Glomerular visceral epithelial cell (primary cell): Measurements from ENCODE around the gene SARNP.
A peak's percentile ranks its signal among the peaks of the same experiment; 100 is the strongest.
"Not testable (repeated sequence)": the region's sequence is repeated elsewhere in the genome, so short reads cannot be mapped to it uniquely, and the experiment has no call there.

Source experiments
- DNase-seq: peaks from one replicate; pipeline ENCODE4 v3.0.0-alpha.2; 2016; ENCODE audit errors: extremely low spot score

Gene SARNP, protein sequence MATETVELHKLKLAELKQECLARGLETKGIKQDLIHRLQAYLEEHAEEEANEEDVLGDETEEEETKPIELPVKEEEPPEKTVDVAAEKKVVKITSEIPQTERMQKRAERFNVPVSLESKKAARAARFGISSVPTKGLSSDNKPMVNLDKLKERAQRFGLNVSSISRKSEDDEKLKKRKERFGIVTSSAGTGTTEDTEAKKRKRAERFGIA

DNA sequence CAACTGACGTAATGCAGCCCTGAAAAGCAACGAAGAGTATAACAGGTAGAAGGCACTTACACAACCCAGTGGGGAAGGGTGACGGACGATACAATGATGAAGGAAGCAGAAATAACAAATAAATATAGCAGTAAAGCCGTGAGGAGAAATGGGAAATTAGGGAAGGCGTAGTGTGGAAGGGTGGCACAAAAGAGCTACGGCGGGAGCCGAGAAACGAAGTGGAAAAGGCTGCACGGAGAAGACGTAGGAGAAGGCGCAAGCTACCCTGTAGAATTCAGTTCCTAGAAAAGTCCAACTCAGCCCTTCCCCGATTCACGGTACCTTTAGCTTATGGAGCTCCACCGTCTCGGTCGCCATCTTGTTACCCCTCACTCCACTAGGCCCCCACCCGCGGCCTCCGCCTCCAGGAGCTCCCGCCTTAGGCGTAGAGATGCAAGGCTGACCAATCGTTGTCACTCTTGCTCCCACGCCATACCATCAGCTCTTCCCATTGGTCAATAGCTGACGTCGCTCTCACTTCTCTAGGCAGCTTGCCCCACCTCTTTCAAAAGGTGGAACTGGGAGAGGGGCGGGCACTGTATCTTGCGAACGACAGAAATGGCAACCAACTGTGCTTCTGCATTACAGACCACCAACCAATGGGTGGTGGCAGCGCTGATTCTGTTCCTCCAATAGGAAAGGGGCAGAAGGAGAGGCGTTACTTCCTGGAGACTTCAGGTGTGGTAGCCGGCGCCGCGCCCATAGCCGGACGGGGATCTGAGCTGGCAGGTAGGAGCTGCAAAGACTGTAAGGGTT is at the start of gene SARNP, which contains the start of gene ORMDL2:
SARNP (minus strand) TSS at position 380 of the 795 bp plus-strand sequence; CDS start at position 357, 23 bp downstream.
ORMDL2 (plus strand) TSS at position 697 of the 795 bp plus-strand sequence. CDS start 959 bp downstream, outside the sequence.
- peak; percentile 99 for DNase-seq

DNA sequence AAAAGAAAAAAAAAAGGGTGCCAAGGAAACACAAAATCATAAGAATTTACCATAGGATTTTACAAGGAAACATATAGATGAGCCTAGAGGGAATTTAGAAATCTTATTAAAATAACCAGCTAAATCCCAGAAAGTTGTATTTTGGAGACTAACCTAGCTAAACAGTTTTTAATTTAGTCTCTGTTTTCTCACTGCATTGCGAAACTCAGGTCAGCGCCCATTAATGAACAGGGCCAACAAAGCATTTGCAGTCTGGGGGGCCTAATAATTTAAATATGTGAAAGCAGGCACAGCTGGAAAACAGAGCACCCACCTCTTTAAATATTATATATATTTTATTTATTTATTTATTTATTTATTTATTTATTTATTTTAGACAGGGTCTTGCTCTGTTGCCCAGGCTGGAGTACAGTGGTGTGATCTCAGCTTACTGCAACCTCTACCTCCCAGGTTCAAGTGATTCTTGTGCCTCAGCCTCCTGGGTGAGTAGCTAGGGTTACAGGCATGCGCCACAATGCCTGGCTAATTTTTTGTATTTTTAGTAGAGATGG is 49.0 kb upstream of the SARNP start:
- not testable (repeated sequence) for DNase-seq

DNA sequence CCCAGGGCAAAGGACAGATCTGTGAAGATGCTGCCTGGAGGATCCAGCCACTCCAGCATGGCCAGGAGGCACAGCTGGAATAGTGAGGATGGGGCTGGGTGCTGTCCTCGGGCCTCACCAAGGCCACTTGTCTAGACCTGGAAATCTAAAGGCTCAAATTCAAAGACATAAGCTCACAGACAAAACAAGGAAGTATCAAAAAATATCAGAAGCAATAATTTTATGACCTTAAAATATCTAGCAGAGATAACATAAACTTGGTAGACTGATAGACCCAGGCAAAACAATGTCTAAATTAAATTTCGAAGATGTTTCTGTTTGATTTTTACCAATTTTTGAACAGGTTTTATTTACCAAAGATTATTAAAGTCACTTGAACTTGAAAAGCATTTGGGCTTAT is 47.8 kb upstream of the SARNP start:
- DNase-seq = no peak

DNA sequence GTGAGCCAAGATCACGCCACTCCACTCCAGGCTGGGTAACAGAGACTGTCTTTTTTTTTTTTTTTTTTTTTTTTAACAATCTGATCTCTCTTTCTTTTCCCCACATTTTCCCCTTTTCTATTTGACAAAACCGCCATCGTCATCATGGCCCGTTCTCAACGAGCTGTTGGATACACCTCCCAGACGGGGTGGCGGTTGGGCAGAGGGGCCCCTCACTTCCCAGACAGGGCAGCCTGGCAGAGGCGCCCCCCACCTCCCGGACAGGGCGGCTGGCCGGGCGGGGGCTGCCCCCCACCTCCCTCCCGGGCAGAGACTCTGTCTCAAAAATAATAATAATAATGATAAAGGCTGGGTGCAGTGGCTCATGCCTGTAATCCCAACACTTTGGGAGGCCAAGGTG is 45.4 kb upstream of the SARNP start:
- not testable (repeated sequence) for DNase-seq

DNA sequence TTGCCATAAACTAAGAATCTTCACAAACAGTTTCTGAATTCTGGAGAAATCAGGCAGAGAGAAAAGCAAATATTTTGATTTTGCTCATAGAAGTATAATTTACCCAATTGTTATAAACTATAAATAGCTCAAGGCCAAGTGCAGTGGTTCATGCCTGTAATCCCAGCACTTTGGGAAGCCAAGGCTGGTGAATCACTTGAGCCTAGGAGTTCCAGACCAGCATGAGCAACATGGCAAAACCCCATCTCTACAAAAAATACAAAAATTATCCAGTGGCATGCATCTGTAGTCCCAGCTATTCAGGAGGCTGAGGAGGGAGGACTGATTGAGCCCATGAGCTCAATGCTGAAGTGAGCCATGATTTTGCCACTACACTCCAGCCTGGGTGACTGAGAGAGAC is 44.8 kb upstream of the SARNP start:
- DNase-seq = no peak

DNA sequence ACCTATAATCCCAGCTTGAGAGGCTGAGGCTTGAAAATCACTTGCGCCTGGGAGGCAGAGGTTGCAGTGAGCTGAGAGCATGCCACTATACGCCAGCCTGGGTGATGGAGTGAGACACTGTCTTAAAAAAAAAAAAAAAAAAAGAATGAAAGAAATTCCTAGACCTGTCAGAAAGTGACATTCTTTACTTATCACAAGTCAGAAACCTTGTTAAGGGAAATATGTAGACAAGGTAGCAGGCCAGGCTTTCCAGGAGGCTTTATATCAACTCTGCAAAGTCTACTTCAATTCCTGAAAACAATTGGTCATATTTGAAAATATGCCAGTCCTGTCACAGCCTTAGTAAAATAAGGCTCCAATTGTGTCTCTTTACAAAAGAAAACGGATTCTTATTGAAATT is 44.3 kb upstream of the SARNP start:
- no peak for DNase-seq

DNA sequence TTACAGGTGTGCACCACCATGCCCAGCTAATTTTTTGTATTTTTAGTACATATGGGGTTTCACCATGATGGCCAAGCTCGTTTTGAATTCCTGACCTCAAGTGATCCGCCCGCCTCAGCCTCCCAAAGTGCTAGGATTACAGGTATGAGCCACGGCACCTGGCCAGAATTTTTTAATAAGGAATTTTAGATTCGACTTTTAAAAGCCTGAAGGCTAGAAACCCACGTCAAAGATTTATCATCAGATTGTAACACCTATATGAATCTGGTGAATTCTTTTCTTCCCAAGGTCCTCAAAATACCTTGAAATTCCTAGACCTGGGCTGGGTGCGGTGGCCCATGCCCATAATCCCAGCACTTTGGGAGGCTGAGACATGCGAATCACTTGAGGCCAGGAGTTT is 43.9 kb upstream of the SARNP start:
- no peak for DNase-seq

DNA sequence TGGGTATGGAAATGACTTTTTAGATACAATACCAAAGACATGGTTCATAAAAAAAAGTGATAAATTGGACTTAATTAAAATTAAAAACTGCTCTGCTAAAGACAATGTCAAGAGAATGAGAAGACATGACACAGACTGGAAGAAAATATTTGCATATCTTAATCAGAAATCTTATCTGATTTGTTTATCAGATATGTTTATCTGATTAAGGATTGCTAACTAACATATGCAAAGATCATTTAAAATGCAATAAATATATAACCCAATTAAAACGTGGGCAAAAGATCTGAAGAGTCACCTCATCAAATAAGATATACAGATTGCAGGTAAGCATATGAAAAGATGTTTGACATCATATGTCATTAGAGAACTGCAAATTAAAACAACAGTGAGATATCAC is 35.2 kb upstream of the SARNP start:
- DNase-seq = no peak

DNA sequence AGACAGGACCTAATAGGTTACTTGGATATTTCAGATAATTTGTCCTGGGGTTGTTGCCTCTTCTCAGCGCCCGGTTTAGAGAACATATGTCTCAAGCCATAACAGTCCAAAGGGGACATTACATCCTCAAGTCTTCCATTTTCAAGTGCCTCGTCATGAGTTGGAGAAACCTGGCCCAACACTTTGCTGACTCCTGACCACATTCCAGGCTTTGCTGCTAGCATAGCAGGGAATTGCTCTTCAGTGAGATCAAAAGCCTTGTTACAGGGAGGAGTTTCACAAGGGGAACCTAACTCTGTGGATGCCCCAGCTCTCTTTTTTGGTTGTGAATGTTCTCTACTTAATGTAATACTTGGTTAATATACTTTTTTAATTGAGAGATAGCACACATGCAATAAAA is 33.4 kb upstream of the SARNP start:
- no peak for DNase-seq

DNA sequence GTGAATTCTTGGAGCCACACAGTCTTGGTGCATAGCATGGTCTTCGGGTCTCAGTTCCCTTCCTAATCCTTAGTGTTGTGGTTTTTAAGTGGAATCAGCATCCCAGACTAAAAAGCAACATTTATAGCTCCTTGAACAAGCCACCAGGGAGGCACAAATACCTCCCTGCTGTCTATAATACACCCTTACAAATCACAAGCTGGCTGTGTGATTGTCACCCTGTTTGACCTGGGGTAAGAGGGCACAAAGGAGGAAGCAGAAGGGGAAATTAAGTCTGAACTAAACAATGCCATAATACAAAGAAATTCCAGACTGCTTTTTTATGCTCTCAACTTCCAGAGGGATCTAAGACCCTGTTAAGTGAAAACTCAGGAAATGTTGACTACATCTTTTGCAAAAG is 32.9 kb upstream of the SARNP start:
- no peak for DNase-seq

DNA sequence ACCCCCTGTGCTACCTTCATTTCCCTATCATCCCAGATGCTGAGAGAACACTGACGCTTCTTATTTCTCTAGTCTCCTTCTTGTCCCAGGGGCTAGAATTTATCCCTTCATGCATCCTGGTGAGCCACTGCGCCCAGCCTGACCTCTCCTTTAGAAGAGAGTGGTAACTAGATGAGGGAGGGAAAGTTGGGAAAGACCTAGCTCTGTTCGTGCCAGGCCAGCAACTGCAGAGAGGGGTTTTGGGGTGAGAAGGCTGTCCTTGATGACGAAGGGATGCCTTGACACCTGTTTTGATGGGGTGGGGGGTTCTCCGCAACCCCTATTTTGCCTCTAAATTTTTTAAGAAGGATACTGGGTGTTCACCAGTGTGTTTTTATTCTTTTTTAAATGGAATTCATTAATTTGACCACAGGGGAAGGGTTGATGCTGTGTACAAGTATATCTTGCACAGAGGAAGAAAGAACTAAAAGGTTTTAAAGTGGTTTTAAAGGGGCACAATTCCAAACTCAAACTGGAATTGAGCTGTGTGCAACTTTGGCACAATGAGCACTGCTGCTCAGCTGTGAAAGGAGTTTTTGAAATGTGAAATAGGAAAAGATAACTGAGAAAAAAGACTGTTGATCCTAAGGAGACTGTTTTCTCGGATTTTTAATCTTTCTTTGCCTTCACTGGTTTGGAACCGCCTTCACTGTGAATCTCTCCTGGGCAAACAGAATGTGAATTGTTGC is 32.3 kb upstream of the SARNP start:
- DNase-seq = no peak

DNA sequence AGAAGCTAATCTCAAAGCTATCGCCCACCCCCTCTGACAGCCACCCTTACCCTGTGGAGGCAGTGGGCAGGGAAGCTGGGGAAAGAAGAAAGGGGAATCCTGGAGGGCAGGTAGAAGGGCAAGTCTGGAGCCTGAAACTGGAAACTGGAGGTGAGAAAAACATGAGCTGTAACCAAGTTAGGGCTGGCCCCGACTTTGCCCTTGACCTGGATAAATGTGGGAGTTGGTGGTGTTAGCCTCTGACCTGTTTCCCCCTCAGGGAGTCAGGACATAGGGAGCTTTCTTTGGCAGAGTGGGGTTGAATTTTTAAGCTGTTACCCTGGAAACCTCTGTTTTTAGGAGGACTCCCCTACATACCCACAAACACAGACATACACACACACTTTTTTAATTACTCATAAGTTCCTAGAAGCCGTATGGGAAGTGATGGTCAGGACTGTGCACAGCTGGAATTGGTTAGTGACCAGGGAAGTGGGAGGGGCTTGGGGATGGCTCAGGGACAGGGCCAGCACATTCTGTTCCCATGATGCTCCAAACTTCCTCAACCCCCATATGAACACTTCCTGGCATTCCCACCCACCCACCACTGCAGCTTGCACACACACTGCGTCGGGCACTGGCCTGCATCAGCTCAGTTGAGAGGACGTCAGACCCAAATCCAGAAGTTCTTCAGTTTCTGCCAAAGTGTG is 30.2 kb upstream of the SARNP start:
- DNase-seq = peak; percentile 65

DNA sequence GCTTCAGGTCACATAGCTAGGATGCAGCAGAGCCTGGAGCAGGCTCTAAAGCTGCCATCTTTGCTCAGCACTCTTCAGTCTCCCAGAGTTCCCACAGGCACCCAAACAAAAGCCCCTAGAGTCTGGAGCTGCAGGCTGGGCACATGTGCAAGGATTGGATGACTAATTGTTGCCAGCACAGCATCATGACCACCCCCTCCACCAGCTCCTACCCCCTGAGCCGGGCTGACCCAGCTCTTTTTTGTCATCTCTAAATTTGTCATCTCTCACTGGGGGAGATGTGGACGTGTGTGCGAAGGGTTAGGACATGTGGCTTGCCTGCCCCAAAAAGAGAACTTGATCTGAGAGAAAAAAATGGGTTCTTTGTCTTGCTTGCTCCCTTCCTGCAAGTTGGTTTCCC is 29.5 kb upstream of the SARNP start:
- no peak for DNase-seq

DNA sequence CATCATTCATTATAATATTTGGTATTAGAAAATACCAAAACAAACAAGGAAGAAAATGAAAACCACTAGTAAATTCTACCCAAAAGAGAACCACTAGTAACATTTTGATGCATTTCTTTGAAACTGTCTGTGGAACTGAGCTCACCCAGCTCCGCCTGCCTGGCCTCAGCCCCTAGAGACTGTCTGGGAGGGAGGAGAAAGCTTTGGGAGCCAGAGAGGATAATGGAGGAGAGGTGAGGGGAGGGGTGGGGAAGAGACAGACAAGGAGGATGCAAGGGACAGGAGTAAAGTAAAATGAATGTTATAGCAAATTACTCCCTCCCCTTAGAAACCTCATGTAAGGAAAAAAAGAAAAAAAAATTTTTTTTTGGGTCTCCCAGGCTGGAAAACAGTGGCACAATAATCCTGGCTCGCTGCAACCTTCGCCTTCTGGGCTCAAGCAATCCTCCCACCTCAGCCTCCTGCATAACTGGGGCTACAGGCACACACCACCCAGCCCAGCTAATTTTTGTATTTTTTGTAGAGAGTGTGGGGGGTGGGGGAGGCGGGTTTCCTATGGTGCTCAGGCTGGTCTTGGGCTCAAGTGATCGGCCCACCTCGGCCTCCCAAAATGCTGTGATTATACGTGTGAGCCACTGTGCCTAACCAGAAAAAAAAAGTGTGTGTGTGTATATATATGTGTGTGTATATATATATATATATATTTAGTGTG is 28.4 kb upstream of the SARNP start:
- no peak for DNase-seq

DNA sequence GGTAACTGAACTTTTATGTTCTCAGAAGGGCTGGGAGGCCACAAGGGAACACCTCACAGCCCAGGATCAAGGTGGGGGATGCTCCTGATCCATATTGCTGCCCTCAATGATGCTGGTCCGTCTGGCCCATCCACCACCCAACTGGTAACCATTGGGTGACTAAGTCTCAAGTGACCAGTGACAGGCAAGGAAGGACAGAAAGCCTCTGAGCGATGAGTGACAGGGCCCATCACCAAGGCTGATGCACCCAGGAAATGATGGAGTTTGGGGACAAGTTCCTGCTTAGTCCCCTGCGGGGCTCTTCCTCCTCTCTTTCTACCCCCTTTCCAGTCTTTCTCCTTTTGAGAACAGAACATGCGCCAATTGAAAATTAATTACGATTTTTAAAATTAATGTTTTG is 27.8 kb upstream of the SARNP start:
- no peak for DNase-seq

DNA sequence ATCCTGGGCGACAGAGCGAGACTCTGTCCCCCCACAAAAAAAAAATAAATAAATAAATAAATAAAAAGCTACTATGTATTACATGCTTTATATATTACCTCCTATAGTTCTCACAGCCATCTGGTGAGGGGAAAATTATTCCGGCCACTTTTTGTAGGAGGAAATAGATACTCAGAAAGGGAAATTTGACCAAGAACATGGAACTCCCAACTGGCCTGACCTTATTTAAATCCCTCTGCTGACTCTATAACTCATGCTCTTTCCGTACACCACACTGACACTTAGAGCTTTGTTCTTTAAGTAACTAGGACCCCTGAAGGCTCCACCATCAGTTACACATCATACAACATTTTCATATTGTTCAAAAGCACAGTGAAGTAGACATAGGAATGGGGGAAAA is 27.4 kb upstream of the SARNP start:
- no peak for DNase-seq

DNA sequence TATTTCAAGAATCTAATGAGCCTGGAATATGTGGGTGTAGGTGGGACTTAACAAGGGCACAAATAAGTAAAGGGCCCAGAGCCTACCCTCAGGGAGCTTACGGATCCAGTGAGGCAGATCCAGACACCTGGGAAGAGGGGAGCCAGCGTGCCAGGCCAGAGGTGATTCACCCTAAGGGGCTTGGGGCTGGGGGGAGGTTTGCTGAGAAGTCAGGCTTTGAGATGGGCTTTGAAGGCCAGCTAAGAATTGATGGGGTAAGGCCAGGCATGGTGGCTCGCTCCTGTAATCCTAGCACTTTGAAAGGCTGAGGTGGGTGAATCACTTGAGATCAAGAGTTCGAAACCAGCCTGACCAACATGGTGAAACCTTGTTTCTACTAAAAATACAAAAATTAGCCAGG is 25.9 kb upstream of the SARNP start:
- DNase-seq = no peak

DNA sequence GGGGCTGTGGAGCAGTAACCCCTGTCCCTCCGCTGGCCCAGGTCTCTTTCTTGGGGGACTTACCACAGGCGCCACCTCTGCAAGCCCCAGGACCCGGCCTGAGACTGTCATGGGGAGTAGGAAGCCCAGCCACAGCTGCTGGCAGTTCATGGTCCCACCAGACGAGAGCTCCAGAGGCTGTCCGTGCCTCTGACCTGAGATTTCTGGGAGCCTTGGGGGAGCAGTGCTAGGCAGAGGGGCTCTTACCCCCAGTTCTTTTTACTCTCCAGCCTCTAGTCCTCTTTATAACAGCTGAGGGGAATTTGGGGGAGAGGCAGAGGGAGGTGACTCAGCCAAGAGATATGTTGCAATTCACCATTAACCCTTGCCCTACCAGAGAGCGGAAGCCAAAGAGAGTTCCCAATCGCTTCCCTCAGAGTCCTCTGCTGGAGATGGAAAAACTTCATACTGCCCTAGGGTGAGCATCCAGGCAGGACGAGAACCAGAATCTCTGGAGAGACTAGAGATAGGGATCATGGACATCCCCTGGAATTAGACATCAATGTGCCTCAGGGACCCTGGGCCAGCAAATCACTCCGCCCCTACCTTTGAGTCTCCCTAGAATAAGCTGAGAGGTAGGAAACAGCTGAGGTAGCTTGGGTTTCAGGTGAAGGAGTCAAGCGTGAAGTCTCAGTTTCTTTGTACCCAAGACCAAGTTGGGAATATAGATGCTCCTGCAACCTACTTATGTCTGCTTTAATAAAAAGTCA is 25.3 kb upstream of the SARNP start, which contains the start of gene MMP19:
MMP19 (minus strand) TSS at position 256 of the 749 bp plus-strand sequence; CDS start at position 150, 106 bp downstream.
- peak; percentile 44 for DNase-seq

DNA sequence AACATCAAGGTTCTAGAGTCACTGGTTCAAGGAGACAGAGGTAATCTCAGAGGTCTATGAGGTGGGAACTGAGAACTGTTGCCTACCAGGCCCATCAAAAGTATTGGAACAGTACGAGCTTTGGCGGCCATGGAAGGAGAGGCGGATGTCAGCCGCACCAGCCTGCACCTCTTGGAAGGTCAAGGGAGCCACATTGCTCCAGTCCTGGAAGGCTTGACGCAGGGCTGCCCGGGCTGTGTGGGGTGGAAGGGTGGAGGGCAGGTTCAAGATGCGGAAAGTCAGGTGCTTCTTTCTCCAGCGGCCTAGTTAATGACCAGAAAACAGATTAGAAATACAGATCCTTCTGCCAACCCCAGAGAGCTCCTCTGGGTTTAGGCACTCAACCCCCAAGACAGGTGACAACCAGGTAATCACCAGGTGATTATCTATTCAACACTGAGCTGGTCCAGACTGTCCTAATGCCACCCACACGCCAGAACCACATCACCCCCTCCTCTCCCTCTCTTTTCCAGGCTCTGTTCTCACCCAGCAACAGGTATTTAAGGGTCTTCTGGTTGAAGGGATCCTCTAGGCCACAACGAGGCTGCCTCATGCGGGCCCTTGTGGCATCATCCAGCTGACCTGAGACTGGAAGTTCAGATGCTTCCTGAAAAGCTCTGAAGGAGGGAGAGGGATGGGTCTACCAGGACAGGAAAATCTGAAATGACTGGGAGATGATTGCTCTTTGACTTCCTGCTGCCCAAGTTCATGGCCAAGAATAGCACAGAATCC is 23.2 kb upstream of the SARNP start:
- no peak for DNase-seq
